ENCODE measurements around the gene SHC4.
A peak's percentile ranks its signal among the peaks of the same experiment; 100 is the strongest.
"Not testable (repeated sequence)": the region's sequence is repeated elsewhere in the genome, so short reads cannot be mapped to it uniquely, and the experiment has no call there.

Gene SHC4

GRCh38 chr15:48832648-48833047 is 131.1 kb downstream of the SHC4 start:
- no peak for DNase-seq

DNA sequence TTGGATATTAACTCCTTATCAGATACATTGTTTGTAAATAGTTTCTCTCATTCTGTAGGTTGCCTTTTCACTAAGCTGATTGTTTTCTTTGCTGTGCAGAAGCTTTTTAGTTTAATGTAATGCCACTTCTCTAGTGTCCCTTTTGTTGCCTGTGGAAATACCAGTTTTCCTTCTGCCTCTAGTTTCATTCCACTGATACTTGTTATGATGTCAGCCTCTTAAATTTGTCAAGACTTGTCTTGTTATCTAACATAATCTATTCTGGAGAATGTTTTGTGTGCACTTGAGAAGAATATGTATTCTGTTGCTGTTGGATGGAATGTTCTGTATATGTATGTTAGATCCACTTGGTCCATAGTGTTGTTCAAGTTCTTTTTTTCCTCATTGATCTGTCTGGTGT is 134.8 kb downstream of the SHC4 start:
- DNase-seq, result no peak

DNA sequence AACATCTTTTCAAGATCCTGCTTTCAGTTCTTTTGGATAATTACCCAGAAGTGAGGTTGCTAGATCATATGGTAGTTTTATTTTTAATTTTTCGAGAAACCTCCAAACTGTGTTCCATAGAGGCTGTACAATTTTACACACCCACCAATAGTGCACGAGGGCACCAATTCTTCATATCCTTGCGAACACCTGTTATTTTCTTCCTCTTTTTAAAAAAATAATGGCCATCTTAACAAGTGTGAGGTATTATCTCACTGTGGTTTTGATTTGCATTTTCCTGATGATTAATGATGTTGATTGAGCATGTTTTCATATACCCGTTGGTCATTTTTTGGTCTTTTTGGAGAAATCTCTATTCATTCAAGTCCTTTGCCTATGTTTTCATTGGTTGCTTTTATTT is 135.2 kb downstream of the SHC4 start:
- DNase-seq, result no peak

- DNase-seq, result no peak
These were observed 138.6 kb downstream of the SHC4 start for GRCh38 chr15:48825075-48825474.

DNA sequence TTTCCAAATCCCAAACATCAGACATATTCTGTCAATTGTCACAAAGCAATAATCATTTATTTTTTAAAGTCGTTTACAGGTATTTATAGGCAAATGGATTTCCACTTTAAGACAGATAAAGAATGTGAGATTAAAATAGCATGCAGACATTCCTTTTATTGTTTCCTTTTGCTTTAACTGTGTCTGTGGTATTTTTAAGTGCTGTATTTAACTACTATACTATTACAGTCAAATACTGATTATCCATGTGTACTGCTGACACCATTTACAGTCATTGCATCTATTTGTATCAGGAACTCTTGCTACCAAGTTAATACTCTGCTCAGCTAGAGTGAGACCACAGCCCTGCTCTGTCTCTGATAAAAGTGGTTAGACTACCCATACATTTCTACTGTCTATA is 140.0 kb downstream of the SHC4 start:
- no peak for DNase-seq

DNA sequence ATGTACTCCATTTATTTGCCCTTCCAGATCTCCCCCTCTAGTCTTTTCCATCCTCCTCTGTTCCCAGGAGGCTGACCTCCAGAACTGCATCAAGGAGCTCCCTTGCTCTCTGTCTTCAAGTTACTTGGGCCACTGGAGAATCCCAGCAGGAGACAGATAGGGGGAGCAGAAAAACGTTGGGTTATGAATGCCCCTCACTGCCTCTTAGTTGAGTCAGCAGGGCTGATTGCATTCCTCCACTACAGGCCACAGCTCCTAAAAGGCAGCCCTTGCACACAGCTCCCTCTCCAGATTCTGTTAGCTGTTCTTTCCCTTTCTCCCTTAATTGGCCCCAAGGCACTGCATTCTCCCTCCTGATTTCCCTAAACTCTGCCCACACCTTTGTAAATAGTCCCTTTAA is 140.5 kb downstream of the SHC4 start:
- DNase-seq, result no peak

DNA sequence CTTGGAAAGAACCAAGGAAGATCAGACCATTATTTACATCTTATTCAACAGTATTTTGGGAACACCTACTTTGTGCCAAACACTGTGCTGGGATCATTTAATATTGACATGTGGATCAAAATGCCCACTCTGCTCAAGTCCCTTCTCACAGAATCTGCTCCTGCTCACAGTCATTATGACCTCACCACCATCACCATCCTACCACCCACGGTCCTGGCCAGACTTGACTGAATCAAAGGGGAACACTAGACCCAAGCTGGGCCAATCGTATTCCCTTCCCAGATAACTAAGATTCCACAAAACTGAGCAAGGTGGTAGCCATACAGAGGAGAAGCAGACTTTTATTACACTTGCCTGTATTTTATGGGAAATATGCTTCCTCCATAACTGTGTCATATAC is 149.4 kb downstream of the SHC4 start:
- DNase-seq, result no peak

GRCh38 chr15:48811325-48811958 is 152.3 kb downstream of the SHC4 start:
- DNase-seq, result no peak

DNA sequence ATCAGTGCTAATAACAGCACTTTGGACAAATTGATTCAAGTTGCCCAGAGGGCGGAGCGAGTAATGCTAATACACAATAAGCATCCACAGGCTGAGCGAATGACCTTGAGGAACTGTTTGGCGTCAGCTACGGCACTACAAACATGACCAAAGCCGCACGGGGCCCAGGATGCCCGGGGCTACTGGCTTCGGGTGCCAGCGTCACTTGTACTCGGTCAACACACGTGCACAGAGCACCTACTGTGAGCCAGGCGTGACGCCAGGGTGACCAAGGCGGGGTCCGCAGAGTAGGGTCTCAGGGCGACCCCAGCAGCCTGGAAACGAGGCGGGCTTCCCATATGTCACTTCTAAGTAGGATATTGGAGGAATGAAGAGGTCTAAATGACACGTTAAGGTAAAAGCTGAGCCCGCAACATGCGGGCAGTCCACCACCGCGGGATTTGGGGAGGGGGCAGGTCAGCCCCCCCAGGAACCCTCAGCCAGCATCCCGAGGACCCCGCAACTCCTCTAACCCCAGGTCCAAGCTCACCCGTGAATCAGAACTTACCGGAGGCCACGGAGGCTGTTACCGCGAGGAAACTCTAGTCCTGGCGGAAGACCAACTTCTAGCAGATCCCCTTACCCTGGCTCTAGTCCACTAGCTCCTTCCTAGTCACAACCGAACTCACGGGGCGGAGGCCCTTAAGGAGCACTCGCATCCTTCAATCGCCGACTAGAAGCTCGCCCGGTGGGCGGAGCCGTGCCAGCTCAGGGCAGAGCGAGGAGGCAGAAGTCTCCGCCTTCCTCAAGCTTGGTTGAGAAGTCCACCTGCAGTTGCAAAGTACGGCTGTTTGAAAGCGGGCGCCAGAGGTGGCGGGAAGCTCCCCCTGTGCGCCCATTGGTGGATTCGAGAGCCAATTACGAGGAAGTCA is 153.1 kb downstream of the SHC4 start, which contains the start of gene CEP152:
Gene CEP152 (minus strand): TSS at position 656 of the 911 bp plus-strand sequence. CDS start 5,420 bp downstream, outside the sequence.
- DNase-seq, result peak; percentile 99

DNA sequence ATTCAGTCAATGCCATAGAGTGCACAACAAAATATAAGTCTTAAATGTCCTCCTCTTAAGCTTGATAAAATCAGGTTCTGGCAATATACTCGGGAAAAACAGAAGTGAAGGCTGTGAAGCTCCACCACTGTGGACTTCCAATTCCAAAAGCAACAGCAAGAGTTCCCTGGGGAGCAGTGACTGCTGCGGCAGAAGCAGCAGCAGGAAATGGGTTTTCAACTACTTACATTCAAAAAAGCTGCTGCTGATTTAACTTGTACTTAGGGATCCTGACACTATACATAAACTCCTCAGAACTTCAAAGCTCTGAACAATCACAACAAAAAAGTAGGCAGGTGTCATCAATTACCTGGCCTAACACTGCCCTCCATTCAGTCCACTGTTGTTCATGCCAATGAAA is 157.6 kb downstream of the SHC4 start:
- no peak for DNase-seq

DNA sequence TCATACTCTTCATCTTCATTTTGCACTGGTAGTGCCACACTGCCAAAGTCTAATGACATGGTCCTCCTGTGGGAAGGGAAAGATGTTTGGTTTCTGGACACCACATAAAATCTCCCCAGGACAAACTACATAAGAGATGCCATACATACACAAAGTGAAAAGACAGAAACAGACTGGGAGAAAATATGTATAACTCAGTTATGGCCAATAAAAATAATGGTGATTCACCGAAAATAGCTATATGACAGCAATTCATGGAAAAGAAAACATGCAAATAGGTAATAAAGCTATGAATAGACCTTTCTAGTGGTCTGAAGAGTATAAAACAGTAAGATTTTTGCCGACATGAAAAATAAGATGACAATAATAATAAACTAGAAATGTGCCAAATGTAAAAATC is 158.1 kb downstream of the SHC4 start:
- no peak for DNase-seq

DNA sequence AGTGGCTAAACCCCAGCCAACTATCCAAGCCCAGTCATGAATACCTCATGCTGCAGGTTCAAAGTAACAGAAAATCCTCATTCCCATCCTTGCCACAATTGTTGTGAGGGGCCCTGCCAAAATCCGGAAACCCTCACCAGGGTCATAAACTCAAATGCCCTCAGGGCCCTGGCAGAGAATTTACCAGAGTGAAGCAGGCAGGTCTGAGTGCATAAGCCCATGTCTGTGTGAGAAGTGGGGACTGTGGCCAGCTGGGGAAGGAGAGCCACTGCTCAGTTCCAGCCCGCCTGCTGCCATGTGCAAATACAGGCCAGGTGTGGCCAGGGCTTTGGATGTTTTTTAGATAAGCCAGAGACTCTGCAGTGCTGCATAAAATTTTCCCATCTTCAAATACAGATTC is 159.8 kb downstream of the SHC4 start:
- no peak for DNase-seq

GRCh38 chr15:48802867-48803266 is 160.9 kb downstream of the SHC4 start:
- no peak for DNase-seq

GRCh38 chr15:48802257-48802656 is 161.5 kb downstream of the SHC4 start:
- no peak for DNase-seq

GRCh38 chr15:48800811-48801455 is 162.8 kb downstream of the SHC4 start:
- no peak for DNase-seq

DNA sequence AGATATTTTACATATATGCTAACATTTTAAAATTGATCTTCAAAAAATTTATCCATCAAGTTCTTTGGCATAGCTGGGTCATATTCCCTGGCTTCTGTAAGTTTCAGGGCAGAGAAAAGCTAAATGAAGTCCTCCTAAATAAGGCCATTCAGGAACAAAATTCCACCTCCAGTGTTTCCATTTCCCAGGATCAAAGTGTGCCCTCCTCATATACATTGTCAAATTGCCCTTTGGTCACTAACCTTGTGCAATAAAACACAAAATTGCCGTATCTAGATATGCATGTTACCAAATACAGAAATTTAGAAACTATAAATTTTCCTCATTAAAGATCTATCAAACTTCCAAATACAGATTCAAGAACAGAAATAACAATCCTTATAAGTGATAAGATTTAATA is 163.5 kb downstream of the SHC4 start:
- no peak for DNase-seq

- DNase-seq, result no peak
These were observed 165.4 kb downstream of the SHC4 start for GRCh38 chr15:48798319-48798718.

DNA sequence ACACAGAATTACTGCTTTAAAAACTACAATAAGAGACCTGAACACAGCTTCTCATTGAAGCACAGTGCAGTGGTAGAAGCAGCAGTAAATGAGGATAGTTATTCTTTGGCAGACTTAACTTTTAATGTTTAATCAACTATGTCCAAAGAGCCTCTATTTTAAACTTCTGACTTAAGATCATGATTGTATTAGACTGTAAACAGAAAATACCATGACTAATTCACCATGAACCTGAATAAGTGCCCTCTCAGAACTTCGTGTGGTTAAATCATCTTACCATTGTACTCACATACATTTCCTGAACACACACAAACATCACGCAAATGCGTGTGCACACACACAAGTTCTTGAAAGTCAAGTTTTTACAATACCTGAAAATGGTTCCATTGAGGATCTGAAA is 166.8 kb downstream of the SHC4 start:
- DNase-seq, result no peak

GRCh38 chr15:48796521-48796920 is 167.2 kb downstream of the SHC4 start:
- DNase-seq, result no peak

DNA sequence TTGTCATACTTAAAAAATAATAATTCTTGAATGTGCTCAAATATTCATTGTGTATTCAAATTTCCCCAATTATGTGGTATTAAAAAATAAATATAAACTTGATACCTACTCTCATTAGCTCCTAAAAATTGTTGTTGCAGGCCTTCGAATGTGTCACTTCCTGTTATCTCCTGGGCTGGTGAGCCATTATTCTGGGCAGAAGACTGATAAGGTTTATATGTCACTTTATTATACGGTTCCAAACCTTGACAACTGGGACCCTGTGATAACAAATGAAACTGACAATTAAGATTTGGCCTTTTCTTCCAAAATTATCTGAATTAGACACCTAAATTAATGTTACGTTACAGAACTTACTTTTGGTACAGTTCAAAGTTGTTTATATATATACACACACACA is 167.8 kb downstream of the SHC4 start:
- DNase-seq, result no peak

DNA sequence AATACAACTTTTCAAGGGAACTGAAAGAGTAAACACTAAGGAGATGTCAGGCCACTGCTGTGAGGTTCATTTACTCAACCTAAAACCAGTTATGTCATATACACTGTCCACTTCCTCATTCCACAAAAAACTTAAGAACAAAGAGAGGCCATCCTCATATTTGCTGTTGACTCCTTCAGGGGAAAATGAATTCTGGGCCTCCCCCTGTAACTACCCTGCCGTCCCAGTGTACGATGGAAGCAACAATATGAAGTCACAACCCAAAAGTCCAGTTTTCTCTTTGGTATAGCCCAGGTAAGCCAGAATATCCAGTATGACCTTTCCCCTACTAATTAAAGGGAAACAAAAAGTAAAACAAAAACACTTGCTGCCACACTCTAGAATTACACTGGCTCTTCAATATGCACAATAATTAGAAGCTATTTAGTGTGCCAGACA is 169.0 kb downstream of the SHC4 start:
- DNase-seq, result no peak

GRCh38 chr15:48792408-48792807 is 171.3 kb downstream of the SHC4 start:
- DNase-seq, result no peak

DNA sequence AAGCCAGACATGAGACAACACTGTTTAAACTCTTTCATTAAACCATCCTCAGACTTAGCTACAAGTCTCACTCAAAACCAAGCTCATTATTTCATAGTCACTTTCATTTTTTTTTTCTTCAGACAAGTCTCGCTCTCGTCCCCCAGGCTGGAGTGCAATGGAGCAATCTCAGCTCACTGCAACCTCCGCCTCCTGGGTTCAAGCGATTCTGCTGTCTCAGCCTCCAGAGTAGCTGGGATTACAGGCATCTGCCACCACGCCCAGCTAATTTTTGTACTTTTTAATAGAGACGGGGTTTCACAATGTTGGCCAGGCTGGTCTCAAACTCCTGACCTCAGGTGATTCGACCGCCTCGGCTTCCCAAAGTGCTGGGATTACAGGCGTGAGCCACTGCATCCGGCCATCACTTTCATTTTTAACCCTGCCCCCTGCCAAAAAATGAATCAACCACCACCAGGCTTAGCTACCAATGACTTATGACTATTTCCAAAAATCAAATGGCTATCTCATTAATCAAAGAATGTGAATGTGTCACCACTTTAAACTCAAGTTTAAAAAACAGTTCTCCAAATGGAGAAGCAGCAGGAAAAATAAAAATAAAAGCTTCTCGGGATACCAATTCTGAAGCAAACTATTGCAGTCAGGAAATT is 173.1 kb downstream of the SHC4 start:
- not testable (repeated sequence) for DNase-seq
